ENCODE data around the gene SIK3.

Gene SIK3

GRCh38 chr11:117110294-117110950, 12.2 kb upstream of the SIK3 start:
- no peak for DNase-seq (ENCODE audit: low spot score)

- DNase-seq (ENCODE audit: low spot score) = no peak
These were observed 9.7 kb upstream of the SIK3 start for GRCh38 chr11:117107701-117108590.

GRCh38 chr11:117100556-117100955, 2.3 kb upstream of the SIK3 start:
- no peak for DNase-seq (ENCODE audit: low spot score)

- DNase-seq (ENCODE audit: low spot score) = no peak
These were observed 1.5 kb upstream of the SIK3 start for GRCh38 chr11:117099696-117100095.

- no peak for DNase-seq (ENCODE audit: low spot score)
These were observed 599 bp downstream of the SIK3 start for GRCh38 chr11:117097389-117098268.

- no peak for DNase-seq (ENCODE audit: low spot score)
These were observed 1.2 kb downstream of the SIK3 start for GRCh38 chr11:117097014-117097388.

GRCh38 chr11:117096201-117096991, 1.8 kb downstream of the SIK3 start:
- no peak for DNase-seq (ENCODE audit: low spot score)

- no peak for DNase-seq (ENCODE audit: low spot score)
These were observed 2.7 kb downstream of the SIK3 start for GRCh38 chr11:117095284-117096161.

GRCh38 chr11:117094776-117095175, 3.5 kb downstream of the SIK3 start:
- no peak for DNase-seq (ENCODE audit: low spot score)

GRCh38 chr11:117092951-117093590, 5.2 kb downstream of the SIK3 start:
- no peak for DNase-seq (ENCODE audit: low spot score)

GRCh38 chr11:117091753-117092477, 6.3 kb downstream of the SIK3 start:
- no peak for DNase-seq (ENCODE audit: low spot score)

GRCh38 chr11:117090111-117090706, 8.0 kb downstream of the SIK3 start:
- no peak for DNase-seq (ENCODE audit: low spot score)

- DNase-seq (ENCODE audit: low spot score) = no peak
These were observed 8.5 kb downstream of the SIK3 start for GRCh38 chr11:117089685-117090084.

- no peak for DNase-seq (ENCODE audit: low spot score)
These were observed 10.8 kb downstream of the SIK3 start for GRCh38 chr11:117087446-117087845.

- DNase-seq (ENCODE audit: low spot score) = no peak
These were observed 13.2 kb downstream of the SIK3 start for GRCh38 chr11:117084992-117085391.

- no peak for DNase-seq (ENCODE audit: low spot score)
These were observed 15.0 kb downstream of the SIK3 start for GRCh38 chr11:117083011-117083935.

- no peak for DNase-seq (ENCODE audit: low spot score)
These were observed 16.3 kb downstream of the SIK3 start for GRCh38 chr11:117081908-117082307.

- DNase-seq (ENCODE audit: low spot score) = no peak
These were observed 17.9 kb downstream of the SIK3 start for GRCh38 chr11:117080370-117080769.
